Measurements from ENCODE around the gene RRAS2. TPM values are rescaled to one million over a fixed set of nuclear protein-coding genes. Genes with fewer than 3 reads are reported as not detected.

The RRAS2 gene
- polyA plus RNA-seq, 1 of the 3 experiments (the other 2 are of a cell fraction) = 53.3 TPM

GRCh38 chr11:14364322-14364721, 5.3 kb upstream of the RRAS2 start:
- H3K4me1 ChIP-seq (ENCODE audit: control insufficient read depth in 1 of 2, insufficient read depth in 2 of 2, low read depth in 1 of 2, low read length in 1 of 2) = peaks cover 0 to 3% of the 10 kb centered on the region in 2 experiments; a peak in 2 of 4 replicates
- POLR2A ChIA-PET = no interaction called here
- no peaks in the 10 kb centered on the region for H3K9me3 ChIP-seq
- no peak for DNase-seq
- TF ChIP-seq, protein P1, sequence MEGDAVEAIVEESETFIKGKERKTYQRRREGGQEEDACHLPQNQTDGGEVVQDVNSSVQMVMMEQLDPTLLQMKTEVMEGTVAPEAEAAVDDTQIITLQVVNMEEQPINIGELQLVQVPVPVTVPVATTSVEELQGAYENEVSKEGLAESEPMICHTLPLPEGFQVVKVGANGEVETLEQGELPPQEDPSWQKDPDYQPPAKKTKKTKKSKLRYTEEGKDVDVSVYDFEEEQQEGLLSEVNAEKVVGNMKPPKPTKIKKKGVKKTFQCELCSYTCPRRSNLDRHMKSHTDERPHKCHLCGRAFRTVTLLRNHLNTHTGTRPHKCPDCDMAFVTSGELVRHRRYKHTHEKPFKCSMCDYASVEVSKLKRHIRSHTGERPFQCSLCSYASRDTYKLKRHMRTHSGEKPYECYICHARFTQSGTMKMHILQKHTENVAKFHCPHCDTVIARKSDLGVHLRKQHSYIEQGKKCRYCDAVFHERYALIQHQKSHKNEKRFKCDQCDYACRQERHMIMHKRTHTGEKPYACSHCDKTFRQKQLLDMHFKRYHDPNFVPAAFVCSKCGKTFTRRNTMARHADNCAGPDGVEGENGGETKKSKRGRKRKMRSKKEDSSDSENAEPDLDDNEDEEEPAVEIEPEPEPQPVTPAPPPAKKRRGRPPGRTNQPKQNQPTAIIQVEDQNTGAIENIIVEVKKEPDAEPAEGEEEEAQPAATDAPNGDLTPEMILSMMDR (IDR thresholded peaks at IDR 0.05) = no peak
- TF ChIP-seq EZH2phosphoT487 (IDR thresholded peaks at IDR 0.05; ENCODE audit: borderline replicate concordance, low read depth) (no peak), MXI1 (IDR thresholded peaks at IDR 0.05; ENCODE audit: low read depth, low read length) (no peak), SIN3A (IDR thresholded peaks at IDR 0.05; ENCODE audit: borderline replicate concordance, low read depth, low read length) (no peak), TCF12 (IDR thresholded peaks at IDR 0.05) (no peak), CHD2 (IDR thresholded peaks at IDR 0.05; ENCODE audit: low read length, partially characterized antibody) (no peak)
- no peaks in the 10 kb centered on the region for H3K27me3 ChIP-seq (ENCODE audit: insufficient read depth)
- no peak overlapping the region for H3K27ac ChIP-seq (ENCODE audit: low read depth in 2 of 2, low read length in 1 of 2)
- CTCF ChIA-PET = no interaction called here
- H2AFZ ChIP-seq (ENCODE audit: low read depth) = no peak overlapping the region
- H3K36me3 ChIP-seq (replicated peaks in 1 of 2; ENCODE audit: control insufficient read depth in 1 of 2, insufficient read depth in 2 of 2, low read length in 1 of 2) = no peaks in the 10 kb centered on the region
- H3K9ac ChIP-seq = no peak overlapping the region
- H3K4me3 ChIP-seq (ENCODE audit: low read depth in 2 of 2, low read length in 1 of 2) = no peak overlapping the region
- 99% methylated on average over 5 of the region's 5 CpGs for WGBS (ENCODE audit: low lambda C conversion rate)
- H3F3A ChIP-seq (replicated peaks; ENCODE audit: insufficient read depth) = no peaks in the 10 kb centered on the region
- H3K79me2 ChIP-seq (ENCODE audit: insufficient read depth) = no peaks in the 10 kb centered on the region
- H4K20me1 ChIP-seq (ENCODE audit: insufficient read depth) = no peaks in the 10 kb centered on the region
- H3K9me2 ChIP-seq = no peaks in the 10 kb centered on the region
- no peak overlapping the region for H3K4me2 ChIP-seq

DNA sequence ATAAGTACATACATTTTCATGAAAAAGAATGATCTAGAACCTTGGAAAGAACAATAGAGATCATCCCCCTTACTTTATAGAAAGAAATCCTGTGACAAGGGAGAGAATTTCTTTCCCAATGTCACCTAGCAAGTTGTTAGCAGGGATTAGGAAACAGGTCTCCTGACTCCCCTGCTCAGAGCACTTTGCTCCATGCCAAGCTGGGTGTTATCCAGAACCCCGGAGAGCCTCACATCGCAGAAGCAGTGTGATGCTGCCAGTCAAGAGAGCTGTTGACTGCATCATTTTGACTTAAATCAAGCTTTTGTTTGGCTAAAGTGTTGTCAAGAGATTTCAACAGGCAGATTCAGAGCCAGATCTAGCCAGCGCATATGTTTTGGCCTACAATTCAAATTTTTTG, 3.6 kb upstream of the RRAS2 start:
- H3K36me3 ChIP-seq (replicated peaks in 1 of 2; ENCODE audit: control insufficient read depth in 1 of 2, insufficient read depth in 2 of 2, low read length in 1 of 2) = no peaks in the 10 kb centered on the region
- no peak overlapping the region for H3K4me2 ChIP-seq
- POLR2A ChIA-PET = no interaction called here
- no peak overlapping the region for H2AFZ ChIP-seq (ENCODE audit: low read depth)
- no peaks in the 10 kb centered on the region for H3K27me3 ChIP-seq (ENCODE audit: insufficient read depth)
- 91% methylated on average over 3 of the region's 3 CpGs for WGBS (ENCODE audit: low lambda C conversion rate)
- no peak overlapping the region for H3K4me3 ChIP-seq (ENCODE audit: low read depth in 2 of 2, low read length in 1 of 2)
- CTCF ChIA-PET = interaction anchor here (1.2 to 1.6 kb wide), 2 partner anchors 62 to 92 kb away, joined by 3 to 4 read pairs; no protein-coding TSS in a partner anchor
- peaks cover 0 to 2% of the 10 kb centered on the region in 2 experiments; a peak in 2 of 4 replicates for H3K4me1 ChIP-seq (ENCODE audit: control insufficient read depth in 1 of 2, insufficient read depth in 2 of 2, low read depth in 1 of 2, low read length in 1 of 2)
- H3K9ac ChIP-seq = no peak overlapping the region
- H4K20me1 ChIP-seq (ENCODE audit: insufficient read depth) = peaks cover 1% of the 10 kb centered on the region; the same call in 1 of the 2 replicates
- H3K27ac ChIP-seq (ENCODE audit: low read depth in 2 of 2, low read length in 1 of 2) = no peak overlapping the region
- TF ChIP-seq TEAD4 (IDR thresholded peaks at IDR 0.05; ENCODE audit: borderline replicate concordance, insufficient read depth) (no peak), POLR2AphosphoS5 (IDR thresholded peaks at IDR 0.05; ENCODE audit: low read depth, low read length) (no peak), MAX (IDR thresholded peaks at IDR 0.05; ENCODE audit: low read depth) (no peak), NFIC (IDR thresholded peaks at IDR 0.05; ENCODE audit: borderline replicate concordance) (no peak), RFX5 (IDR thresholded peaks at IDR 0.05; ENCODE audit: low read length) (no peak), MEF2A (IDR thresholded peaks at IDR 0.05; ENCODE audit: borderline replicate concordance, low read depth) (no peak), JUND (IDR thresholded peaks at IDR 0.05) (no peak), RCOR1 (IDR thresholded peaks at IDR 0.05; ENCODE audit: low read length) (no peak), ELF1 (IDR thresholded peaks at IDR 0.05) (no peak), TAF1 (IDR thresholded peaks at IDR 0.05; ENCODE audit: borderline replicate concordance, low read depth, low read length) (no peak), ZBTB33 (IDR thresholded peaks at IDR 0.05; ENCODE audit: borderline replicate concordance, low read depth) (no peak), EP300 (IDR thresholded peaks at IDR 0.05; ENCODE audit: borderline replicate concordance in 1 of 2, low read depth in 1 of 2, low read length in 1 of 2) (no peak)
- TF ChIP-seq, protein P2, sequence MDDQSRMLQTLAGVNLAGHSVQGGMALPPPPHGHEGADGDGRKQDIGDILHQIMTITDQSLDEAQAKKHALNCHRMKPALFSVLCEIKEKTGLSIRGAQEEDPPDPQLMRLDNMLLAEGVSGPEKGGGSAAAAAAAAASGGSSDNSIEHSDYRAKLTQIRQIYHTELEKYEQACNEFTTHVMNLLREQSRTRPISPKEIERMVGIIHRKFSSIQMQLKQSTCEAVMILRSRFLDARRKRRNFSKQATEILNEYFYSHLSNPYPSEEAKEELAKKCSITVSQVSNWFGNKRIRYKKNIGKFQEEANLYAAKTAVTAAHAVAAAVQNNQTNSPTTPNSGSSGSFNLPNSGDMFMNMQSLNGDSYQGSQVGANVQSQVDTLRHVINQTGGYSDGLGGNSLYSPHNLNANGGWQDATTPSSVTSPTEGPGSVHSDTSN (IDR thresholded peaks at IDR 0.05) = no peak
- no peaks in the 10 kb centered on the region for H3K9me3 ChIP-seq
- peaks cover 12% of the 10 kb centered on the region for H3K79me2 ChIP-seq (ENCODE audit: insufficient read depth)
- DNase-seq = no peak
- no peaks in the 10 kb centered on the region for H3K9me2 ChIP-seq
- no peaks in the 10 kb centered on the region for H3F3A ChIP-seq (replicated peaks; ENCODE audit: insufficient read depth)

Measured in SK-N-SH (cell line).